ENCODE measurements around the gene PRKCH.

DNA sequence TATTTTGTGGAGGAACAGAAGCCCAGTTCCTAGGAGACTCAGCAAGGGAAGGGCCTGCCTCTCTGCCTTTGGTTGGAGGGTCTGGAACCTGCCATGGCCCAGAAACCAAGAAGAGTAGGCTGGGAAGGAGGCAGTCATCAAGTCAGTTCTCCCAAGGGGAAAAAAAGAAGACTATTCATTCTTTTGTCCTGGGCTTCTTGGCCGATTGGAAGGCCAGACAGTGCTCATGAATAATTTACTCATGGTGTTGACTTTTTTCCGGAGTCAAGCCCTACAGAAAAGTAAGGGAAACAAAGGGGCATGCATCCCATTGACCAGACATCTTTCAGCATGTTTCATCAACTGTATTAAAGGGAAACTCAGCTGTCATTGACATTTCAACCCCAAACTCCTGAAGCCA is 168.1 kb downstream of the PRKCH start:
- TF ChIP-seq, protein P1, sequence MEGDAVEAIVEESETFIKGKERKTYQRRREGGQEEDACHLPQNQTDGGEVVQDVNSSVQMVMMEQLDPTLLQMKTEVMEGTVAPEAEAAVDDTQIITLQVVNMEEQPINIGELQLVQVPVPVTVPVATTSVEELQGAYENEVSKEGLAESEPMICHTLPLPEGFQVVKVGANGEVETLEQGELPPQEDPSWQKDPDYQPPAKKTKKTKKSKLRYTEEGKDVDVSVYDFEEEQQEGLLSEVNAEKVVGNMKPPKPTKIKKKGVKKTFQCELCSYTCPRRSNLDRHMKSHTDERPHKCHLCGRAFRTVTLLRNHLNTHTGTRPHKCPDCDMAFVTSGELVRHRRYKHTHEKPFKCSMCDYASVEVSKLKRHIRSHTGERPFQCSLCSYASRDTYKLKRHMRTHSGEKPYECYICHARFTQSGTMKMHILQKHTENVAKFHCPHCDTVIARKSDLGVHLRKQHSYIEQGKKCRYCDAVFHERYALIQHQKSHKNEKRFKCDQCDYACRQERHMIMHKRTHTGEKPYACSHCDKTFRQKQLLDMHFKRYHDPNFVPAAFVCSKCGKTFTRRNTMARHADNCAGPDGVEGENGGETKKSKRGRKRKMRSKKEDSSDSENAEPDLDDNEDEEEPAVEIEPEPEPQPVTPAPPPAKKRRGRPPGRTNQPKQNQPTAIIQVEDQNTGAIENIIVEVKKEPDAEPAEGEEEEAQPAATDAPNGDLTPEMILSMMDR (IDR thresholded peaks at IDR 0.05 in 2 of 3, conservative IDR thresholded peaks at IDR 0.05 in 1 of 3; ENCODE audit: control insufficient read depth in 2 of 3, extremely low read depth in 1 of 3, insufficient read depth in 1 of 3, low read depth in 3 of 3, low read length in 3 of 3), result no peak
- TF ChIP-seq, protein P2, sequence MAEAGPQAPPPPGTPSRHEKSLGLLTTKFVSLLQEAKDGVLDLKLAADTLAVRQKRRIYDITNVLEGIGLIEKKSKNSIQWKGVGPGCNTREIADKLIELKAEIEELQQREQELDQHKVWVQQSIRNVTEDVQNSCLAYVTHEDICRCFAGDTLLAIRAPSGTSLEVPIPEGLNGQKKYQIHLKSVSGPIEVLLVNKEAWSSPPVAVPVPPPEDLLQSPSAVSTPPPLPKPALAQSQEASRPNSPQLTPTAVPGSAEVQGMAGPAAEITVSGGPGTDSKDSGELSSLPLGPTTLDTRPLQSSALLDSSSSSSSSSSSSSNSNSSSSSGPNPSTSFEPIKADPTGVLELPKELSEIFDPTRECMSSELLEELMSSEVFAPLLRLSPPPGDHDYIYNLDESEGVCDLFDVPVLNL (IDR thresholded peaks at IDR 0.05; ENCODE audit: low read depth, low read length), result no peak
- TF ChIP-seq CREM (IDR thresholded peaks at IDR 0.05; ENCODE audit: low read depth), result no peak
- TF ChIP-seq SIN3A (IDR thresholded peaks at IDR 0.05; ENCODE audit: low read depth, low read length), result no peak
- TF ChIP-seq CHD2 (IDR thresholded peaks at IDR 0.05; ENCODE audit: borderline replicate concordance, low read depth, low read length), result no peak
- no peak for TF ChIP-seq NR2C2 (IDR thresholded peaks at IDR 0.05; ENCODE audit: borderline replicate concordance, control insufficient read depth, insufficient read length, low read depth)
- no peak for TF ChIP-seq MXI1 (IDR thresholded peaks at IDR 0.05; ENCODE audit: low read depth, low read length)

Data from GM12878 (cell line).